ENCODE results near the gene FRS2.

Gene FRS2

GRCh38 chr12:69620921-69621320, 150.7 kb downstream of the FRS2 start:
- H3K27me3 ChIP-seq (ENCODE audit: insufficient read depth, poor library complexity, severe bottlenecking): no peaks in the 10 kb centered on the region
- TF ChIP-seq, protein P1, sequence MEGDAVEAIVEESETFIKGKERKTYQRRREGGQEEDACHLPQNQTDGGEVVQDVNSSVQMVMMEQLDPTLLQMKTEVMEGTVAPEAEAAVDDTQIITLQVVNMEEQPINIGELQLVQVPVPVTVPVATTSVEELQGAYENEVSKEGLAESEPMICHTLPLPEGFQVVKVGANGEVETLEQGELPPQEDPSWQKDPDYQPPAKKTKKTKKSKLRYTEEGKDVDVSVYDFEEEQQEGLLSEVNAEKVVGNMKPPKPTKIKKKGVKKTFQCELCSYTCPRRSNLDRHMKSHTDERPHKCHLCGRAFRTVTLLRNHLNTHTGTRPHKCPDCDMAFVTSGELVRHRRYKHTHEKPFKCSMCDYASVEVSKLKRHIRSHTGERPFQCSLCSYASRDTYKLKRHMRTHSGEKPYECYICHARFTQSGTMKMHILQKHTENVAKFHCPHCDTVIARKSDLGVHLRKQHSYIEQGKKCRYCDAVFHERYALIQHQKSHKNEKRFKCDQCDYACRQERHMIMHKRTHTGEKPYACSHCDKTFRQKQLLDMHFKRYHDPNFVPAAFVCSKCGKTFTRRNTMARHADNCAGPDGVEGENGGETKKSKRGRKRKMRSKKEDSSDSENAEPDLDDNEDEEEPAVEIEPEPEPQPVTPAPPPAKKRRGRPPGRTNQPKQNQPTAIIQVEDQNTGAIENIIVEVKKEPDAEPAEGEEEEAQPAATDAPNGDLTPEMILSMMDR (IDR thresholded peaks at IDR 0.05; ENCODE audit: insufficient read depth, low read length): no peak
- TF ChIP-seq POLR2AphosphoS5 (IDR thresholded peaks at IDR 0.05; ENCODE audit: low read depth) (no peak), SPI1 (IDR thresholded peaks at IDR 0.05; ENCODE audit: borderline replicate concordance, low read depth) (no peak), GABPA (IDR thresholded peaks at IDR 0.05; ENCODE audit: low read depth) (no peak)
- TF ChIP-seq, protein P2, sequence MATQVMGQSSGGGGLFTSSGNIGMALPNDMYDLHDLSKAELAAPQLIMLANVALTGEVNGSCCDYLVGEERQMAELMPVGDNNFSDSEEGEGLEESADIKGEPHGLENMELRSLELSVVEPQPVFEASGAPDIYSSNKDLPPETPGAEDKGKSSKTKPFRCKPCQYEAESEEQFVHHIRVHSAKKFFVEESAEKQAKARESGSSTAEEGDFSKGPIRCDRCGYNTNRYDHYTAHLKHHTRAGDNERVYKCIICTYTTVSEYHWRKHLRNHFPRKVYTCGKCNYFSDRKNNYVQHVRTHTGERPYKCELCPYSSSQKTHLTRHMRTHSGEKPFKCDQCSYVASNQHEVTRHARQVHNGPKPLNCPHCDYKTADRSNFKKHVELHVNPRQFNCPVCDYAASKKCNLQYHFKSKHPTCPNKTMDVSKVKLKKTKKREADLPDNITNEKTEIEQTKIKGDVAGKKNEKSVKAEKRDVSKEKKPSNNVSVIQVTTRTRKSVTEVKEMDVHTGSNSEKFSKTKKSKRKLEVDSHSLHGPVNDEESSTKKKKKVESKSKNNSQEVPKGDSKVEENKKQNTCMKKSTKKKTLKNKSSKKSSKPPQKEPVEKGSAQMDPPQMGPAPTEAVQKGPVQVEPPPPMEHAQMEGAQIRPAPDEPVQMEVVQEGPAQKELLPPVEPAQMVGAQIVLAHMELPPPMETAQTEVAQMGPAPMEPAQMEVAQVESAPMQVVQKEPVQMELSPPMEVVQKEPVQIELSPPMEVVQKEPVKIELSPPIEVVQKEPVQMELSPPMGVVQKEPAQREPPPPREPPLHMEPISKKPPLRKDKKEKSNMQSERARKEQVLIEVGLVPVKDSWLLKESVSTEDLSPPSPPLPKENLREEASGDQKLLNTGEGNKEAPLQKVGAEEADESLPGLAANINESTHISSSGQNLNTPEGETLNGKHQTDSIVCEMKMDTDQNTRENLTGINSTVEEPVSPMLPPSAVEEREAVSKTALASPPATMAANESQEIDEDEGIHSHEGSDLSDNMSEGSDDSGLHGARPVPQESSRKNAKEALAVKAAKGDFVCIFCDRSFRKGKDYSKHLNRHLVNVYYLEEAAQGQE (IDR thresholded peaks at IDR 0.05; ENCODE audit: insufficient replicate concordance, low read depth): no peak
- no peak overlapping the region for H3K27ac ChIP-seq (replicated peaks)
- no peak for DNase-seq (ENCODE audit: low read depth in 1 of 2, low spot score in 1 of 2)
- H3K4me3 ChIP-seq (replicated peaks; ENCODE audit: insufficient read depth, low read length): no peak overlapping the region

DNA sequence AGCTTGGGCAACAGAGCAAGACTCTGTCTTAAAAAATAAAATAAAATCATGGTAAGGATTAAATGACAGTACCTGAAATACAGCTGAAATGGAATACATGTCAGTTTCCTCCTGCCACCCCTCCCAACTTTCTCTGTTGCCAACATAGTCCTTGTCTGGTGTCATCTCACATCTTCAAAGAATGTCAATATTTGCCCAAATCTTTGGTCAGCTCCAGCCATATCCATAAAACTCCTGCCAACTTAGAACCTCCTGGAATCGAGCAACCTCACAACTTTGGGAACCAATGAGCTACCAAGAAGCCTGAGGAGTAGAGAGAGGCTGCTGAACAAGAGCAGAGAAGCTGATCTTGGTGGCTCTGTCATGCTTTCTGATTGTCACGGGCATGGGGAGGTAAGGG, 151.4 kb downstream of the FRS2 start:
- TF ChIP-seq SPI1 (IDR thresholded peaks at IDR 0.05; ENCODE audit: borderline replicate concordance, low read depth) (no peak), GABPA (IDR thresholded peaks at IDR 0.05; ENCODE audit: low read depth) (no peak)
- Histone ChIP-seq H3K4me3 (replicated peaks; ENCODE audit: insufficient read depth, low read length) (no peak overlapping the region), H3K27ac (replicated peaks) (no peak overlapping the region), H3K27me3 (ENCODE audit: insufficient read depth, poor library complexity, severe bottlenecking) (no peaks in the 10 kb centered on the region)
- DNase-seq (ENCODE audit: low read depth in 1 of 2, low spot score in 1 of 2): no peak

GRCh38 chr12:69623970-69624369, 153.8 kb downstream of the FRS2 start:
- Histone ChIP-seq H3K4me3 (replicated peaks; ENCODE audit: insufficient read depth, low read length) (no peak overlapping the region), H3K27me3 (ENCODE audit: insufficient read depth, poor library complexity, severe bottlenecking) (no peaks in the 10 kb centered on the region), H3K27ac (replicated peaks) (no peak overlapping the region)
- TF ChIP-seq POLR2AphosphoS5 (IDR thresholded peaks at IDR 0.05; ENCODE audit: low read depth) (no peak), SPI1 (IDR thresholded peaks at IDR 0.05; ENCODE audit: borderline replicate concordance, low read depth) (no peak), GABPA (IDR thresholded peaks at IDR 0.05; ENCODE audit: low read depth) (no peak)
- TF ChIP-seq, protein P2 (IDR thresholded peaks at IDR 0.05; ENCODE audit: insufficient replicate concordance, low read depth): no peak
- TF ChIP-seq, protein P1 (IDR thresholded peaks at IDR 0.05; ENCODE audit: insufficient read depth, low read length): no peak
- DNase-seq (ENCODE audit: low read depth in 1 of 2, low spot score in 1 of 2): no peak

DNA sequence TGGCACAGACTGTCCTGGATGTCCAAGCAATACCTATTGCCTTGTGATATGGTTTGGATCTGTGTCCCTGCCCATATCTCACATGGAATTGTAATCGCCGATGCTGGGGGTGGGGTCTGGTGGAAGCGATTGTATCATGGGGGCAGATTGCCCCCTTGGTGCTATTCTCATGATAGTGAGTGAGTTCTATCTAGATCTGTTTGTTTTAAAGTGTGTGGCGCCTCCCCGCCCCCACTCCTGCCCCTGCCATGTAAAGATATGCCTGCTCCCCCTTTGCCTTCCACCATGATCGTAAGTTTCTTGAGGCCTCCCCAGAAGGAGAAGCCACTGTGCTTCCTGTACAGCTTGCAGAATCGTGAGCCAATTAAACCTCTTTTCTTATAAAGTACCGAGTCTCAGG, 157.3 kb downstream of the FRS2 start:
- DNase-seq (ENCODE audit: low read depth in 1 of 2, low spot score in 1 of 2): no peak
- no peak overlapping the region for H3K4me3 ChIP-seq (replicated peaks; ENCODE audit: insufficient read depth, low read length)
- H3K27ac ChIP-seq (replicated peaks): no peak overlapping the region
- no peaks in the 10 kb centered on the region for H3K27me3 ChIP-seq (ENCODE audit: insufficient read depth, poor library complexity, severe bottlenecking)
- TF ChIP-seq GABPA (IDR thresholded peaks at IDR 0.05; ENCODE audit: low read depth) (no peak), SPI1 (IDR thresholded peaks at IDR 0.05; ENCODE audit: borderline replicate concordance, low read depth) (no peak), POLR2AphosphoS5 (IDR thresholded peaks at IDR 0.05; ENCODE audit: low read depth) (no peak)
- TF ChIP-seq, protein P2 (IDR thresholded peaks at IDR 0.05; ENCODE audit: insufficient replicate concordance, low read depth): no peak
- TF ChIP-seq, protein P1 (IDR thresholded peaks at IDR 0.05; ENCODE audit: insufficient read depth, low read length): no peak
